ENCODE measurements around the gene LDHAL6B. TPM values are rescaled to one million over a fixed set of nuclear protein-coding genes. Genes with fewer than 3 reads are reported as not detected.

The LDHAL6B gene
- total and polyA plus RNA-seq, 2 of the 8 experiments (the other 6 are each of a cell fraction or from before 2014, with no cell fraction given): not detected

DNA sequence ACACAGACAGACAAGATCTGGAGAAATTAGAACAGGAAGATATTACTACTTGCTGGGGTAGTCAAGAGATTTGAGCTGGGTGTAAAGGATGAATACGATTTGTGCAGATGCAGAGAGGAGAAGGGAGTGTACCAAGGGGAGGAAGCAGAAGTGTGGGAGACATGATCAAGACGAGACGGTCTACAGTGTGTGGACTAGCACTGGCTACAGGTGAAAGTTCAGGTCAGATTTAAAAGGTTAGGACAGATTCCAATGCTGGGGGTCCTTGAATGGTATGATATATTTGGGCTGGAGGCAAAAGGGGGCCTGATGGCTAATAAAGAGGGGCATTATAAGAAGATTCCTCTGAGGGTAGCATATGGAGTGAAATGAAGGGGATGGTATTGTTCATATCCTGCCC lies 12.1 kb downstream of the LDHAL6B start:
- H3K23me2 ChIP-seq (ENCODE audit: low read depth, low read length): no peaks in the 10 kb centered on the region
- no peak overlapping the region for H2BK15ac ChIP-seq (ENCODE audit: low read length)
- TF ChIP-seq TAF7 (optimal IDR thresholded peaks at IDR 0.05; ENCODE audit: borderline replicate concordance, low read depth, low read length) (no peak), RXRA (IDR thresholded peaks at IDR 0.05; ENCODE audit: insufficient read depth, low read depth, low read length) (no peak), NANOG (IDR thresholded peaks at IDR 0.05; ENCODE audit: insufficient read depth, low read depth, low read length, poor library complexity, severe bottlenecking) (no peak), JUND (IDR thresholded peaks at IDR 0.05; ENCODE audit: low read length) (no peak), TAF1 (IDR thresholded peaks at IDR 0.05; ENCODE audit: low read depth, low read length) (no peak), BCL11A (IDR thresholded peaks at IDR 0.05; ENCODE audit: low read depth in 2 of 2, low read length in 2 of 2) (no peak), PHF8 (conservative IDR thresholded peaks at IDR 0.05; ENCODE audit: low read depth, low read length) (no peak), HDAC6 (IDR thresholded peaks at IDR 0.05; ENCODE audit: low read depth, low read length) (no peak), POU5F1 (IDR thresholded peaks at IDR 0.05; ENCODE audit: low read depth, low read length) (no peak), SP1 (IDR thresholded peaks at IDR 0.05; ENCODE audit: low read depth, low read length) (no peak), FOSL1 (IDR thresholded peaks at IDR 0.05; ENCODE audit: insufficient read depth, low read depth, low read length) (no peak), ZNF274 (IDR thresholded peaks at IDR 0.05; ENCODE audit: borderline replicate concordance, extremely low read depth, low read length) (no peak), SRF (IDR thresholded peaks at IDR 0.05; ENCODE audit: low read depth, low read length) (no peak)
- TF ChIP-seq, protein P1, sequence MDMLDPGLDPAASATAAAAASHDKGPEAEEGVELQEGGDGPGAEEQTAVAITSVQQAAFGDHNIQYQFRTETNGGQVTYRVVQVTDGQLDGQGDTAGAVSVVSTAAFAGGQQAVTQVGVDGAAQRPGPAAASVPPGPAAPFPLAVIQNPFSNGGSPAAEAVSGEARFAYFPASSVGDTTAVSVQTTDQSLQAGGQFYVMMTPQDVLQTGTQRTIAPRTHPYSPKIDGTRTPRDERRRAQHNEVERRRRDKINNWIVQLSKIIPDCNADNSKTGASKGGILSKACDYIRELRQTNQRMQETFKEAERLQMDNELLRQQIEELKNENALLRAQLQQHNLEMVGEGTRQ (IDR thresholded peaks at IDR 0.05; ENCODE audit: low read length): no peak
- no peak overlapping the region for H2BK12ac ChIP-seq (ENCODE audit: low read depth, low read length)
- H3K27ac ChIP-seq (ENCODE audit: low read depth, low read length): no peak overlapping the region
- no peak overlapping the region for H2AK5ac ChIP-seq (ENCODE audit: low read depth, low read length)
- H3K9me3 ChIP-seq (ENCODE audit: insufficient read depth in 2 of 2, low read depth in 1 of 2, low read length in 1 of 2): no peaks in the 10 kb centered on the region
- H2BK20ac ChIP-seq (ENCODE audit: low read length): no peak overlapping the region
- no peaks in the 10 kb centered on the region for H3K27me3 ChIP-seq (replicated peaks in 1 of 4; ENCODE audit: control insufficient read depth in 3 of 4, extremely low read depth in 1 of 4, insufficient read depth in 3 of 4, low read length in 3 of 4)
- no peak overlapping the region for H3K18ac ChIP-seq (ENCODE audit: extremely low read depth, low read length)
- H3K4me1 ChIP-seq (replicated peaks in 1 of 4; ENCODE audit: control insufficient read depth in 3 of 4, insufficient read depth in 4 of 4, low read length in 3 of 4): no peaks in the 10 kb centered on the region
- H4K91ac ChIP-seq (replicated peaks; ENCODE audit: insufficient read length, low read length): no peak overlapping the region
- H3K4ac ChIP-seq (replicated peaks; ENCODE audit: insufficient read length, low read depth, low read length): no peak overlapping the region
- H3K79me1 ChIP-seq (ENCODE audit: low read depth, low read length): no peaks in the 10 kb centered on the region
- H3K14ac ChIP-seq (ENCODE audit: insufficient read length): no peak overlapping the region
- DNase-seq (ENCODE audit: low read depth in 1 of 2, low spot score in 2 of 2) (no peak), FAIRE-seq (no peak)
- WGBS, 2 experiments (ENCODE audit: extremely low coverage in 1 of 2, insufficient coverage in 1 of 2, insufficient read length in 1 of 2, insufficient replicate concordance in 2 of 2, low coverage in 1 of 2, low lambda C conversion rate in 2 of 2, missing lambda C conversion rate in 1 of 2): 89% methylated on average over 3 of the region's 3 CpGs; no CpG with 5 or more reads in 1 of the 2 experiments
- H3K23ac ChIP-seq (ENCODE audit: insufficient read length): no peak overlapping the region
- no peak overlapping the region for H3K4me2 ChIP-seq (ENCODE audit: insufficient read depth in 1 of 2, low read depth in 2 of 2, low read length in 2 of 2)
- H2AFZ ChIP-seq (ENCODE audit: low read length): no peak overlapping the region
- POLR2A ChIA-PET (ENCODE audit: partially characterized antibody): interaction anchor here (0.6 kb wide), 1 partner anchor 281 kb away, joined by 3 read pairs; no protein-coding TSS in a partner anchor
- no peak overlapping the region for H3K9ac ChIP-seq (replicated peaks in 1 of 4; ENCODE audit: extremely low read depth in 1 of 4, low read depth in 3 of 4, low read length in 3 of 4)
- no peak overlapping the region for H4K5ac ChIP-seq (ENCODE audit: insufficient read length, low read depth, low read length)
- H3K4me3 ChIP-seq (ENCODE audit: extremely low read depth in 1 of 4, insufficient read depth in 2 of 4, low read depth in 3 of 4, low read length in 4 of 4): no peak overlapping the region
- H4K8ac ChIP-seq (ENCODE audit: extremely low read depth, insufficient read depth, low read length): no peak overlapping the region
- H3K56ac ChIP-seq (replicated peaks; ENCODE audit: insufficient read length, low read depth, low read length): no peak overlapping the region
- CTCF ChIA-PET (ENCODE audit: partially characterized antibody): interaction anchor here (1.7 to 2.5 kb wide), 3 partner anchors 28 to 203 kb away, joined by 4 to 7 read pairs (median 6); no protein-coding TSS in a partner anchor
- no peaks in the 10 kb centered on the region for H3K79me2 ChIP-seq (ENCODE audit: control insufficient read depth in 1 of 2, insufficient read depth in 2 of 2, low read length in 2 of 2)
- H2BK120ac ChIP-seq (replicated peaks; ENCODE audit: low read depth, low read length): no peak overlapping the region
- H4K20me1 ChIP-seq (replicated peaks in 1 of 2; ENCODE audit: control insufficient read depth in 1 of 2, insufficient read depth in 2 of 2, low read length in 2 of 2): no peaks in the 10 kb centered on the region
- H2BK5ac ChIP-seq (ENCODE audit: low read depth, low read length): no peak overlapping the region
- peaks cover 3 to 44% (median 18%) of the 10 kb centered on the region in 4 experiments; a peak in 6 of 8 replicates for H3K36me3 ChIP-seq (ENCODE audit: control insufficient read depth in 2 of 4, insufficient read depth in 4 of 4, low read length in 3 of 4)

Data from H1 (cell line).